IPS-20b (cell line): ENCODE measurements around the gene JPH4.

ENCODE experiments used
- H3K27ac ChIP-seq: one replicate; pipeline ENCODE4 v1.5.1; 2013; ENCODE audit warnings: low read length
- H3K27me3 ChIP-seq: 2 replicates; pipeline ENCODE4 v1.6.1; 2013; ENCODE audit warnings: mild to moderate bottlenecking, low read length, inconsistent platforms; ENCODE audit not compliant: insufficient read depth
- H3K36me3 ChIP-seq: 2 replicates; pipeline ENCODE4 v1.6.1; 2013; ENCODE audit warnings: low read depth, mild to moderate bottlenecking, inconsistent platforms, low read length, moderate library complexity; ENCODE audit not compliant: insufficient read depth
- H3K4me1 ChIP-seq: 2 replicates; pipeline ENCODE4 v1.6.1; 2013; ENCODE audit warnings: mild to moderate bottlenecking, control low read depth, inconsistent platforms, low read length, moderate library complexity; ENCODE audit not compliant: insufficient read depth
- H3K4me3 ChIP-seq: 2 replicates; pipeline ENCODE4 v1.5.1; 2013; ENCODE audit warnings: mild to moderate bottlenecking, low read length, inconsistent platforms
- H3K9ac ChIP-seq: 2 replicates; pipeline ENCODE4 v1.6.1; 2013; ENCODE audit warnings: low read depth, mild to moderate bottlenecking, inconsistent platforms, low read length, moderate library complexity
- H3K9me3 ChIP-seq: 2 replicates; pipeline ENCODE4 v1.6.1; 2013; ENCODE audit warnings: mild to moderate bottlenecking, low read depth, low read length, inconsistent platforms; ENCODE audit not compliant: insufficient read depth

The JPH4 gene

DNA sequence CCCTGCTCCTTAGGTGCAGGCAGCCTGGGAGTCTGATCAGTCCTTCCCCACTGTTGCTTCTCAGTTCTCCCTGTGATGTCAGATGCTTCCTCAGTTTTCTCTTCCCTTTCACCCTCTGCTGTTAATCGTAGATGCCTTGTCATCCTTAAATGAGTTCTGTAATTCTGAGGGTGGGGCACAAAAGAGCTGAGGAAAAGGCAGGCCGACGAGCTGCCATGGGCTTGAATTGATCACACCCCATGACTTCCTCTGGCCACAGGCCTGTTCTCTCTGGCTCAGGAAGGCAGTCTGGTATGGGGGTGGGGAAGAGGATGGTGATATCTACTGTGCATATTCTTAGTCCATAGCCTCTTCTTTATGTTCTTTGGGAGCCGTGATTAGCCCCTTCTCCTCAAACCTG, 5.8 kb downstream of the JPH4 start:
- Histone ChIP-seq H3K36me3 (no peaks in the 10 kb centered on the region; the same call in 1 of the 2 replicates), H3K27me3 (peaks cover 44% of the 10 kb centered on the region), H3K9me3 (no peaks in the 10 kb centered on the region), H3K4me1 (peaks cover 17% of the 10 kb centered on the region; the same call in 1 of the 2 replicates), H3K27ac (no peak overlapping the region), H3K9ac (no peak overlapping the region), H3K4me3 (no peak overlapping the region)

DNA sequence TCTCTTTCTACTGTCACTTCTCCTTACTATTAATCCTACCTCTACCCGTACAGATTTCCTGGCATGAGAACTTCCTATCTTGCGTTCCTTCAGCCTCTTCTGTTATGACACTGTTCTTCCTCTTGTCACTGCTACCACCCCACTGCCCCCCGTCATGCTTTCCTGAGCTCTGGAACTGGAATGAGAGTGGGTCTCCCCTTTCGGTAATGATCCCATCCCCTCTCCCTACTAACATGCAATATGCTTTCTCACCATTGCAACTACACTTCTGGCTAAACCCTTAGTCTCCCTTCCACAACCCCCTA, 6.1 kb downstream of the JPH4 start:
- Histone ChIP-seq H3K9ac (no peak overlapping the region), H3K9me3 (no peaks in the 10 kb centered on the region), H3K36me3 (no peaks in the 10 kb centered on the region; the same call in 1 of the 2 replicates), H3K27ac (no peak overlapping the region), H3K4me3 (no peak overlapping the region), H3K27me3 (peaks cover 41% of the 10 kb centered on the region), H3K4me1 (peaks cover 17% of the 10 kb centered on the region; the same call in 1 of the 2 replicates)

DNA sequence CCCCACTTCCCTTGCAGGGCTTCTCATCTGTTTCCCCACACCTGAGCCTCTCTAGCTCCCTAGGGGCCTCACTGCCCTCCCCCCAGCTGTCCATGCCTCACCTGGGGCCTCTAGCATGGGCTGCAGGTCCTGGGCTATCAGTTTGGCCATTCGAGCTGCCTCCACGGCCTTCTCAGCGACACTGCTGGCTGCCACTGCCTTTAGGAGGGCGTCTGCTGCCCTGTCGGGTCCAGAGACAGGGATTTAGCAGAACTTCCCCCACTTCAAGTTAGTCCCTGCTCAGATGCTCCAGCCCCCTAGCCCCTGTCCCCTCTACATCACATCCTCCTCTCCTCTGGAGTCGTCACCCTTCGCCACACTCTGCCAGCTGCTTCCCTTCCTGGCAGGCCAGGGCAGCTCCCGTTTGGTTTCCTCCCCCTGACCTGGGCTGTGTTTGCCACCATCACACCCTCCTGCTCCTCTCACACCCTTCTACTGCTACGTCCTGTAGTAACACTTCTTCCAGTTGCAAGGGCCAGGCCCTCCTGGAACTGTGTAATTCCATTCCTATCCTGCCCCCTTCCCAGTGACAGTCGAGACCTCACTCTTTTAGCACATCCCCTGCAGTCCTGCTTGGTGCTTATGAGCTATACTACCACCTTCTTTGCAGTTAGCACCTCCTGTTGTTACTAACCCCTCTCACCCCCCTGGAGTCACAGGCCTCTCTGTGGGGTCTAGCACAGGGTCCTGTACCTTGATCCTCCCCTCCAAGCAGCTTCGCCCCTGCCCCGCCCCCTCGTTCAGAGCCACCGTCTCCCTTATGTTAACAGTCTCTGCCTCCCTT, 6.7 kb downstream of the JPH4 start:
- no peak overlapping the region for H3K27ac ChIP-seq

DNA sequence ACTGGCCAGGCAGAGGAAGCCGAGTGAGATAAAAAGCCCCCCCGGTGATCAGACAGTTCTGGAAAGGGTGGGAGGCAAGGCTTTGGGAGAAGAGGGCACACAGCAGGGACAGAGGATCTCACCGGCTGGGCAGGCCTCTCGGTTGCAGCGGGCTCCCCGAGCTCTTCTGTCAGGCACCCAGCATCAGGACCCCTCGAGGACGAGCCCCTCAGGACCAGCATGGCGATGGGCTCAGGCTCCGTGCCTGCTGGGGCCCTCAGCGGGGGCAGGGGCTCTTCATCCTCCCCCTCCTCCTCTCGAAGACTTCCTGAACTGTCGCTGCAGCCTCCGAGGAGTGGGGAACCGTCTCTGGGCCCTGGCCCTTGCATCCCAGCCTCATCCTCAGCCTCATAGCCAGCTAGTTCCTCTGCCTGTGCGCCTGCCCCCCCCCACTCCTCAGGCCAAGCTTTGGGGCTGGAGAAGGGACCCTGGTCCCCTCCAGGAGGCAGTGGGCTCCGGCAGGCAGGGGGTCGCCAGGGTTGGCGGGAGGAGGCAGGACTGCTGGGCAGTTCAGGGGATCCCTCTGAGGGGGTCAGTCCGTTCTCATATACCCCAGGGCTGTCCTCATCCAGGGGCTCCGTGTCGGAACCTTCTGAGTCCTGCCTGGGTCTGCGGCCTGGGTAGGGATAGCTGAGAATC, 7.6 kb downstream of the JPH4 start:
- Histone ChIP-seq H3K27ac (no peak overlapping the region), H3K4me3 (no peak overlapping the region), H3K27me3 (peaks cover 26% of the 10 kb centered on the region), H3K4me1 (peaks cover 17% of the 10 kb centered on the region; the same call in 1 of the 2 replicates), H3K36me3 (no peaks in the 10 kb centered on the region; the same call in 1 of the 2 replicates), H3K9me3 (no peaks in the 10 kb centered on the region), H3K9ac (no peak overlapping the region)

More for the DNA sequence above, 6.7 kb downstream of the JPH4 start:
- Histone ChIP-seq H3K27me3 (peaks cover 35% of the 10 kb centered on the region), H3K36me3 (no peaks in the 10 kb centered on the region; the same call in 1 of the 2 replicates), H3K4me1 (peaks cover 17% of the 10 kb centered on the region; the same call in 1 of the 2 replicates), H3K9ac (no peak overlapping the region), H3K4me3 (no peak overlapping the region), H3K9me3 (no peaks in the 10 kb centered on the region)

DNA sequence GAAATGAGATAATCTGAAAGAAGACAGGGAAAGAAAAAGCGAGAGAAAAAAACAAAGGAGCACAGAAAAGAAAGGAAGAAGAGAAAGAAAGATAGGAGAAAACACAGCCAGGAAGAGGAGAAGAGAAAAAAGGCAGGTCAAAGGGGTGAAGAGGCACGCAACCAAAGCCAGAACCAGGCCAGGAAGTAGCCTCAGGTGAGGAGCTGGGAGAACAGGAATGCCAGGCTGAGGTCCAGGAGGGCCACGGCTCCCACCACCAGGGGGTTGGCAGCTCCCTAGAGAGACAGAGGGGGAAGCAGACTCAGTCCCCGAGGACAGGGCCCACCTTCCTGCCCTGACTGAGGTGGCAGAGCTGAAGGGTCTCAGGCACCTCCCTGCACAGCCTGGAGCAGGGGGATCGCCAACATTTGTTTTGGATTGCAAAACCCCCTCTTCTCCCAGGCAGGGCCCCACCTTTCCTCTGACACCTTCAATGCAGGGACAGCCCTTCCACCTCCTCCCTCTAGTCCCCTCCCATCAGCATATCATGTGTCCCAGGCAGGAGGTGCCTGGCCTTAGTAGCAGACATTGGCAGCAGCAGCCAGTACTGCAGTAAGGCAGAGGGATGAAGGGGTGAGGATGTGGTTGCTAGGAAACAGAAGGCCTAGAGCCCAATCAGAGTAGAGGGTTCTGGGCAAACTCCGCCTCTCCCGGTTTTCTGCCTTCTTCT, 9.0 kb downstream of the JPH4 start:
- Histone ChIP-seq H3K27me3 (peaks cover 12% of the 10 kb centered on the region), H3K4me1 (peaks cover 17% of the 10 kb centered on the region; the same call in 1 of the 2 replicates), H3K27ac (no peak overlapping the region), H3K9me3 (no peaks in the 10 kb centered on the region), H3K4me3 (no peak overlapping the region), H3K9ac (no peak overlapping the region), H3K36me3 (peaks cover 13% of the 10 kb centered on the region)

DNA sequence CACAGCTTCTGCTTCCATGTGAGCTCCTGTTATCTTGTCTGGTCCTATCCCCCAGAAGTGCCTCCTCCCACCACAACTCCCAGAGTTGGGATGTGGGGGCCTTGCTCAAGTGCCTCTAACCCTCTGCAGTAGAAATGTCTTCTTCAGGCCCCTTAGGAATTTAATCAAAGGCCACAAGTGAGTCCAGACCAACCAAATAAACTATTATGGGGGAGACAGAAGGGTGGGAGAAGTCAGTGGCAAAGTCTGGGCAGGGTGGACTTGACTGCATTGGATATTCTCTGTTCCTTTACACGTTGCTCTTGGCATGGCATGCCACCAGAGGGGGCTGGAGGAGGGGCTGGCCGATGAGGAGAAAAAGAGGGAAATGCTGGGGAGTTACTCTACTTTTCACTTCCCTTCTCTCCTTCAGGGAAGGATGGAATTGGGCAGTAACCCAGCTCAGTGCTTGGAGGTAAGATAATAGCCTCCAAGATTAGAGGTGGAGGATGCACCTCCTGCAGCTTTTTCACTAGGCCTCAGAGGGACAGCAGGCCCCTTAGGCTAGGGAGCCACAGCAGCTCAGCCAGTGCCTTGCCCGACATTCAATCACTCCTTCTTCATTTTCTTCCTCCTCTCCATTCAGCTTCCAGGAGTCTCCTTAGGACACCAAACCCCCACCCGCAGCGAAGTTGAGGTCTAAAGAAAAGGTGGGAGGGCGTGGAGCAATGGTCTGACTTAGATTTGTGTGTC, 9.8 kb downstream of the JPH4 start:
- Histone ChIP-seq H3K36me3 (peaks cover 20% of the 10 kb centered on the region), H3K27me3 (peaks cover 9% of the 10 kb centered on the region; the same call in 1 of the 2 replicates), H3K4me3 (0 out of 2 replicates have a peak overlapping the region, but pooled peaks have one; percentile 78), H3K9ac (no peak overlapping the region), H3K4me1 (peaks cover 17% of the 10 kb centered on the region; the same call in 1 of the 2 replicates), H3K27ac (no peak overlapping the region), H3K9me3 (no peaks in the 10 kb centered on the region)

DNA sequence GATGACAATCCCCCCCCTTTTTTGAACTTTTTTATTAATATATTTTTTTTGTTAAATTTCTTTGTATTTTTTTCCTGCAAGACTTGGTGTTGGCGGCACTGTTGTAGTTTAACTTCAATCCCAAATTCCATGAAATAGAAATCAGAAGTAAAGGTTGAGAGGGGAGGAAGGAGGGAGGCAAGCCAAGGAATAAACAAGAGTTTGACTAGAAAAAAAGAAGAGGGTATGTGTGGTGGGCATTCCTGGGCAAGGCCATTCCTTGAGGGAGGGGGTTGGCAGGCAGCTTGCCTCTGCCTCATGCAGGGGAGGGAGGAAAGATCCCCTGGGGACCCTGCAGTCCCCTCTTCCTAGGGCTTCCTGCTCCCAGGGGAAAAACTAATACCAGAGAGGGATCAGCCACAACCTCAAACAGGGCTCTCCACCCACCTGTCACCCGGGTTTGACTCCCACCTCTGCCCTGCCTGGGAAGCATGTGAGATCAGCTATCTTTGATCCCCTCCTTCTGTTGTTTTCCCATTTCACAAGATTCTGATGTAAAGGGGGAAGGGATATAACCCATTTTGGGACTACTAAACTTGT, 10.5 kb downstream of the JPH4 start:
- peaks cover 17% of the 10 kb centered on the region; the same call in 1 of the 2 replicates for H3K4me1 ChIP-seq
- peaks cover 23% of the 10 kb centered on the region for H3K36me3 ChIP-seq
- peak overlapping the region; percentile 78; the same call in 1 of the 2 replicates for H3K4me3 ChIP-seq
- H3K9me3 ChIP-seq = no peaks in the 10 kb centered on the region
- peaks cover 7% of the 10 kb centered on the region; the same call in 1 of the 2 replicates for H3K27me3 ChIP-seq
- H3K27ac ChIP-seq = no peak overlapping the region
- H3K9ac ChIP-seq = no peak overlapping the region

DNA sequence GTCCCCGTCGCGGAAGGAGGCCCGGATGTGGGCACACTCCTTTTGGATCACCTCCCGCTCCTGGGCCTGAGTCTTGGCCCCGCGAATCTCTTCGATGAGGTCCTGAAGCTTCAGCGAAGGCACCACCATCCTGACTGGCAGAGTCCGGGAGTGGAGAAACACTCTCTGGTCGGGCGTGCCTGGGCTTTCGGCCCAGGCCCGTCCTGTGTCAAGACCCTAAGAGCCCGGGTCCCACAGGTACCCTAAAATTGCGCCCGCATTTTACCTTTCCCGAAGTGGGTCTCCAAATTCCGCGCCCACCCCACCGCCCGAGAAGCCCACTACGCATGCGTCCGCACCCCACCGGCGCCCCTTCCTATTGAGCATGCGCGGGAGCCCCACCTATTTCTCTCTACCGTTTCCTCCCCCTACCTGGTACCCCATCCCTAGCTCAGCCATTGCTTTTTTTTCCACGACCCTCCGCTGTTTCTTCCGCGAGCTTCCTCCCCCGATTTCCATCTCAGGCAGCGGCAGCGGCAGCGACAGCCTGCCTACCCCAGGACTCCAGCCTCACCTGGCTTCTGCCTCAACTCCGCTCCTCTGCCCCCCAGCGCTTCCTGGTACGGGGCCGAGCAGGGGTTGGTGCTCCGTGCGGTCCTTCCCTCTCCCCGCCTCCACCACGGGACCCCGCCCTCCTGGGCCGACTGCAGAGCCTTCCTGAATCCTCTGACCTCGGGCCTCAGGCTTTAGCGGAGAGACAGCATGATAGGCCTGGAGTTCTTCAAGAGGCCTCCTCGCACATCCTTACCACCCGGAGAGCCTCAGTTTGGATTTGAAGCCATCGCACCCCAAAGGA, 11.2 kb downstream of the JPH4 start, which contains the start of gene AP1G2:
AP1G2 (minus strand) TSS at position 606 of the 835 bp plus-strand sequence; CDS start at position 129, 477 bp downstream.
- peak within 1 kb of the TSS; percentile 40 for H3K27ac ChIP-seq
- H3K4me3 ChIP-seq = peak within 1 kb of the TSS; percentile 78
- 0 out of 2 replicates have a peak, but pooled peaks cover under 1% of the 10 kb centered on the region for H3K27me3 ChIP-seq
- peaks cover 17% of the 10 kb centered on the region; the same call in 1 of the 2 replicates for H3K4me1 ChIP-seq
- H3K9ac ChIP-seq = peak within 1 kb of the TSS; percentile 87
- peaks cover 23% of the 10 kb centered on the region for H3K36me3 ChIP-seq
- no peaks in the 10 kb centered on the region for H3K9me3 ChIP-seq

DNA sequence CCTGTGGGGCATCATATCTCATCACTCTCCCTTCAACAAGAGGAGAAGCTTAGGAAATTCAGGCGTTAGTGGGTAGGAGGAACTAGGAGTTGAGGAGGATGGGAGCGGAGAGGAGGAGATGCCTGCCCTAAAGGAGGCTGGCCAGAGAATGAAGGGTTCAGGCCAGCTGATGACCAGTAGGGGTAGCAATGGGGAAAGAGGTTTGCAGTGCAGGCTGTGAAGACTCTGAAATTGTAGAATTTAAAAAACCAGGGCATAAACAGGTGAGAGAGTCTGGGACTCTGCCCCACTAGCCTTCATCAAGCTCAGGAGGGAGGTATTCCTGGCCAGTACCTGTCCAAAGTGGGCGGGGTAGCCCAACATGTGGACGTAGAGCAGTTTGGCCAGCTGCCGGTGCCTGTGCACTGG, 11.8 kb downstream of the JPH4 start:
- peak overlapping the region; percentile 87 for H3K9ac ChIP-seq
- peak overlapping the region; percentile 78 for H3K4me3 ChIP-seq
- H3K4me1 ChIP-seq = peaks cover 17% of the 10 kb centered on the region; the same call in 1 of the 2 replicates
- no peaks in the 10 kb centered on the region for H3K9me3 ChIP-seq
- no peak overlapping the region for H3K27ac ChIP-seq
- no peaks in the 10 kb centered on the region for H3K27me3 ChIP-seq
- H3K36me3 ChIP-seq = peaks cover 30% of the 10 kb centered on the region
